GM18907 (cell line): Measurements from ENCODE around the gene MBLAC1.
A peak's percentile ranks its signal among the peaks of the same experiment; 100 is the strongest.

ENCODE experiments used
- ATAC-seq: cut with Tn5 transposase; IDR thresholded peaks from one replicate; pipeline ENCODE4 v1.9.1; 2021; ENCODE audit warnings: mild to moderate bottlenecking, moderate library complexity; ENCODE audit not compliant: unreplicated experiment

MBLAC1 gene

GRCh38 chr7:100169147-100169850 is 42.5 kb downstream of the MBLAC1 start:
- no peak for ATAC-seq

- ATAC-seq, result no peak
These were observed 43.5 kb downstream of the MBLAC1 start for GRCh38 chr7:100170101-100170897.

- no peak for ATAC-seq
These were observed 44.4 kb downstream of the MBLAC1 start for GRCh38 chr7:100171087-100171681.

- no peak for ATAC-seq
These were observed 45.1 kb downstream of the MBLAC1 start for GRCh38 chr7:100171840-100172239.

GRCh38 chr7:100173806-100174495 is 47.2 kb downstream of the MBLAC1 start:
- ATAC-seq, result no peak

GRCh38 chr7:100174582-100174981 is 47.8 kb downstream of the MBLAC1 start:
- ATAC-seq, result no peak

- ATAC-seq, result no peak
These were observed 48.6 kb downstream of the MBLAC1 start for GRCh38 chr7:100175296-100175935.

- ATAC-seq, result no peak
These were observed 49.6 kb downstream of the MBLAC1 start for GRCh38 chr7:100176096-100177044.

GRCh38 chr7:100177045-100178001 is 50.6 kb downstream of the MBLAC1 start, which contains the start of the genes GPC2 and STAG3:
GPC2 (minus strand) TSS chr7:100177381; CDS start chr7:100177199, 182 bp downstream.
STAG3 (plus strand) TSS chr7:100177918; CDS start chr7:100180557, 2,639 bp downstream.
- ATAC-seq, result peak; percentile 83
